Parathyroid adenoma (tissue), 2 donors: ENCODE results near the gene CRAMP1.

Experiments used
- H2AFZ ChIP-seq: fragments of 300-600 bp; sonication (generic); one replicate; pipeline ENCODE4 v1.7.0; 2017; ENCODE audit warnings: antibody characterized with exemption, mild to moderate bottlenecking
- H3K27ac ChIP-seq: fragments of 300-600 bp; sonication (generic); one replicate; pipeline ENCODE4 v1.7.0; 2017
- H3K27me3 ChIP-seq: fragments of 300-600 bp; sonication (generic); one replicate; pipeline ENCODE4 v1.7.0; 2017; ENCODE audit warnings: low read length; ENCODE audit not compliant: control insufficient read depth, insufficient read depth
- H3K36me3 ChIP-seq: fragments of 300-600 bp; sonication (generic); one replicate; pipeline ENCODE4 v1.7.0; 2017; ENCODE audit warnings: low read length; ENCODE audit not compliant: control insufficient read depth, insufficient read depth
- H3K4me1 ChIP-seq: fragments of 300-600 bp; sonication (generic); one replicate; pipeline ENCODE4 v1.7.0; 2017; ENCODE audit warnings: control low read depth
- H3K4me2 ChIP-seq: fragments of 300-600 bp; sonication (generic); one replicate; pipeline ENCODE4 v1.7.0; 2017; ENCODE audit warnings: low read length
- H3K4me3 ChIP-seq: fragments of 300-600 bp; sonication (generic); one replicate; pipeline ENCODE4 v1.7.0; 2017; ENCODE audit warnings: low read depth, low read length
- H3K79me2 ChIP-seq: fragments of 300-600 bp; sonication (generic); one replicate; pipeline ENCODE4 v1.7.0; 2017; ENCODE audit warnings: control low read depth
- H3K9ac ChIP-seq: fragments of 300-600 bp; sonication (generic); one replicate; pipeline ENCODE4 v1.7.0; 2017; ENCODE audit warnings: mild to moderate bottlenecking
- H3K9me3 ChIP-seq: fragments of 300-600 bp; sonication (generic); one replicate; pipeline ENCODE4 v1.7.0; 2017; ENCODE audit warnings: low read length; ENCODE audit not compliant: control insufficient read depth
- CTCF ChIP-seq: fragments of 300-600 bp; sonication (generic); IDR thresholded peaks from one replicate; pipeline ENCODE4 v1.7.0; 2017; ENCODE audit warnings: antibody characterized with exemption, mild to moderate bottlenecking
- donor health status: primary hyperparathyroidism.

The CRAMP1 gene

GRCh38 chr16:1634541-1634940, 22.4 kb downstream of the CRAMP1 start:
- Histone ChIP-seq H3K27ac (no peak overlapping the region), H3K36me3 (no peaks in the 10 kb centered on the region), H3K27me3 (no peaks in the 10 kb centered on the region), H3K4me3 (no peak overlapping the region), H3K79me2 (peaks cover 71% of the 10 kb centered on the region), H3K4me1 (no peaks in the 10 kb centered on the region), H3K9ac (no peak overlapping the region), H2AFZ (no peak overlapping the region), H3K9me3 (no peaks in the 10 kb centered on the region), H3K4me2 (no peak overlapping the region)
- no peak for TF ChIP-seq CTCF

- Histone ChIP-seq H3K4me1 (no peaks in the 10 kb centered on the region), H3K4me3 (no peak overlapping the region), H3K27ac (no peak overlapping the region), H2AFZ (no peak overlapping the region), H3K79me2 (peaks cover 65% of the 10 kb centered on the region), H3K36me3 (no peaks in the 10 kb centered on the region), H3K9ac (no peak overlapping the region), H3K4me2 (no peak overlapping the region), H3K27me3 (no peaks in the 10 kb centered on the region), H3K9me3 (no peaks in the 10 kb centered on the region)
- no peak for TF ChIP-seq CTCF
These were observed 22.9 kb downstream of the CRAMP1 start for GRCh38 chr16:1635070-1635469.

- H3K27me3 ChIP-seq = no peaks in the 10 kb centered on the region
- no peak overlapping the region for H2AFZ ChIP-seq
- no peaks in the 10 kb centered on the region for H3K36me3 ChIP-seq
- no peaks in the 10 kb centered on the region for H3K4me1 ChIP-seq
- no peak overlapping the region for H3K9ac ChIP-seq
- H3K9me3 ChIP-seq = no peaks in the 10 kb centered on the region
- TF ChIP-seq CTCF = no peak
- H3K79me2 ChIP-seq = peaks cover 65% of the 10 kb centered on the region
- no peak overlapping the region for H3K4me3 ChIP-seq
- no peak overlapping the region for H3K4me2 ChIP-seq
- H3K27ac ChIP-seq = no peak overlapping the region
These were observed 25.4 kb downstream of the CRAMP1 start for GRCh38 chr16:1637526-1637925.

GRCh38 chr16:1638757-1639156, 26.6 kb downstream of the CRAMP1 start:
- TF ChIP-seq CTCF = no peak
- no peak overlapping the region for H3K4me2 ChIP-seq
- H3K4me3 ChIP-seq = no peak overlapping the region
- H3K9me3 ChIP-seq = no peaks in the 10 kb centered on the region
- H3K4me1 ChIP-seq = no peaks in the 10 kb centered on the region
- peaks cover 57% of the 10 kb centered on the region for H3K79me2 ChIP-seq
- H2AFZ ChIP-seq = no peak overlapping the region
- no peak overlapping the region for H3K9ac ChIP-seq
- no peak overlapping the region for H3K27ac ChIP-seq
- H3K36me3 ChIP-seq = no peaks in the 10 kb centered on the region
- H3K27me3 ChIP-seq = no peaks in the 10 kb centered on the region

GRCh38 chr16:1639282-1639681, 27.1 kb downstream of the CRAMP1 start:
- H3K4me3 ChIP-seq = no peak overlapping the region
- no peaks in the 10 kb centered on the region for H3K36me3 ChIP-seq
- peaks cover 53% of the 10 kb centered on the region for H3K79me2 ChIP-seq
- no peaks in the 10 kb centered on the region for H3K27me3 ChIP-seq
- no peak overlapping the region for H3K9ac ChIP-seq
- no peaks in the 10 kb centered on the region for H3K4me1 ChIP-seq
- H3K4me2 ChIP-seq = no peak overlapping the region
- no peak overlapping the region for H3K27ac ChIP-seq
- no peak overlapping the region for H2AFZ ChIP-seq
- H3K9me3 ChIP-seq = no peaks in the 10 kb centered on the region
- TF ChIP-seq CTCF = no peak
